Measurements from ENCODE around the gene DELE1.

DNA sequence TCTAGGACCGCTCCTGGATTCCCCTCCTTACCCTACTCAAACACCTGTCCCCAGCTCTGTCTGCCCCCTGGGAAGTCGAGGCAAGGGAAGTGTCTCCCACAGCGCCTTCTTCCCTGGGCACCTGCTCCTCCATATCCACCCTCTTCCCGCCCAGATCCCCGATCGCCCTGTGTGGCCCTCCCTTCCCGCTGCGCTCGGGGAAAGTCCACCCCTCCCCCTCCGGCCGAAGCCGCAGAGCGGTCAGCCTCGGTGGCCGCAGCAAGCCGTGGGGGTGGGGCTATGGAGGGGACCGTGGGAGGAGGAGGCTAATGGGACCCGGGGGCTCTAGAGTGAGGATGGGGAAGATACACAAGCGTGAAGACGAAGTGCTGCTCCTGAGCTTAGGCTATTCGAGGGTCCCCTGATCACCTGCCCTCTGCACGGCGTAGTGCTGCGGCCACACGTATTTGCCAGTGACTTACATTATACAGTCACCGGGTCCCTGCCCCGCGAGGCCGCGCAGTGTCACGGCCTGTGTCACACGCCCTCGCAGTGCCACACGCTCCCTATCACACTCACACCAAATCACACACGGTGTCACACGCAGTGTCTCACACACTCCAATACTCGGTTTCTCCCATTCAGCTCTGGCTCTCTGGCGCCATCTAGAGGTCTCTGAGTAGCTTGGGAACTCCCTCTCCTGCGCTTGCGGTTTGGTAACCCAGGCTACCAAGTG is 44.8 kb upstream of the DELE1 start:
- no peak for TF ChIP-seq POLR2A (IDR thresholded peaks at IDR 0.05)
- TF ChIP-seq, protein P1, sequence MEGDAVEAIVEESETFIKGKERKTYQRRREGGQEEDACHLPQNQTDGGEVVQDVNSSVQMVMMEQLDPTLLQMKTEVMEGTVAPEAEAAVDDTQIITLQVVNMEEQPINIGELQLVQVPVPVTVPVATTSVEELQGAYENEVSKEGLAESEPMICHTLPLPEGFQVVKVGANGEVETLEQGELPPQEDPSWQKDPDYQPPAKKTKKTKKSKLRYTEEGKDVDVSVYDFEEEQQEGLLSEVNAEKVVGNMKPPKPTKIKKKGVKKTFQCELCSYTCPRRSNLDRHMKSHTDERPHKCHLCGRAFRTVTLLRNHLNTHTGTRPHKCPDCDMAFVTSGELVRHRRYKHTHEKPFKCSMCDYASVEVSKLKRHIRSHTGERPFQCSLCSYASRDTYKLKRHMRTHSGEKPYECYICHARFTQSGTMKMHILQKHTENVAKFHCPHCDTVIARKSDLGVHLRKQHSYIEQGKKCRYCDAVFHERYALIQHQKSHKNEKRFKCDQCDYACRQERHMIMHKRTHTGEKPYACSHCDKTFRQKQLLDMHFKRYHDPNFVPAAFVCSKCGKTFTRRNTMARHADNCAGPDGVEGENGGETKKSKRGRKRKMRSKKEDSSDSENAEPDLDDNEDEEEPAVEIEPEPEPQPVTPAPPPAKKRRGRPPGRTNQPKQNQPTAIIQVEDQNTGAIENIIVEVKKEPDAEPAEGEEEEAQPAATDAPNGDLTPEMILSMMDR (IDR thresholded peaks at IDR 0.05), result peak in 1 of 3 donors; percentile 85

Measured in lower leg skin (tissue), 3 donors.